ENCODE results near the gene PLEKHA4.

The PLEKHA4 gene

DNA sequence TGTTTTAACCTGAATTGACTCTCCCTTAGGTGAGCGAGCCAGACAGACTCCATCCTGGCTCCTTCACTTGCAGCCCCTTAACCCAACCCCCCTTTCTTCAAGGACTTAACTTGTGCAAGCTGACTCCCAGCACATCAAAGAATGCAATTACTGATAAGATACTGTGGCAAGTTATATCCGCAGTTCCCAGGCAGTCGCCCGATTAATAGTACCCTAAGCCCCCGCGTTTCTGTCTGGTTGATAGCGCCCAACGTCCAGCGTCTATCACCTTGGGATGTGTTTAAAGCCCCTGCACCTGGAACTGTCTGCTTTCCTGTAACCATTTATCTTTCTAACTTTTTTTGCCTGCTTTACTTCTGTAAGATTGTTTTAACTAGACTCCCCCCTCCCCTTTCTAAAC lies 38.3 kb downstream of the PLEKHA4 start:
- DNase-seq = no peak

GRCh38 chr19:48826606-48827020 lies 41.8 kb downstream of the PLEKHA4 start:
- DNase-seq = no peak

- DNase-seq = no peak
These were observed 45.9 kb downstream of the PLEKHA4 start for GRCh38 chr19:48822514-48822913.

GRCh38 chr19:48821633-48822032 lies 46.8 kb downstream of the PLEKHA4 start:
- DNase-seq = no peak

- peak in 31 of 51 donors; percentile 15 to 75 (median 50) for DNase-seq
These were observed 49.0 kb downstream of the PLEKHA4 start for GRCh38 chr19:48819366-48819816.

DNA sequence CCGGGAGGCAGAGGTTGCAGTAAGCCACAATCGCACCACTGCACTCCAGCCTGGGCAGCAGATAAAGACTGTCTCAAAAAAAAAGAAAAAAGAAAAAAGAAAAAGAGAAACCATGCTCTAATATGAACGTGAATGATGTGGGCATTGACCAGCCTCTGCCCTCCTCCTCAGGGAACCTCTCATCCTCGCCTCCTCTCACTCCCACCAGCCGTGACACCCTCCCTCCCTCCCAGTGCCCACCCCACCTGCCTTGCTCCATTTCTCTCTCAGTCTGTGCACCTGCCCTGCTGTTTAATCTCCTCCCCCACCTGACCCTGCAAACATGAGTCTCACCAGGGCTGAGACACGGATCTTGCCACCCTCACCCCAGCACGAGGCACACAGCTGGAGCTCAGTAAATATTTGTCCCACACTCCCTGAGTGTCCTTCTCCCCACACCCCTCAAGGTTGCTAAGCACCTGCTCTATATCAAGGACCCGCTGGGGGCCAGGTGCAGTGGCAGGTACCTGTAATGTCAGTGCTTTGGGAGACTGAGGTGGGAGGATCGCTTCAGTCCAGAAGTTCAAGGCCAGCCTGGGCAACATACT lies 50.1 kb downstream of the PLEKHA4 start:
- no peak for DNase-seq

DNA sequence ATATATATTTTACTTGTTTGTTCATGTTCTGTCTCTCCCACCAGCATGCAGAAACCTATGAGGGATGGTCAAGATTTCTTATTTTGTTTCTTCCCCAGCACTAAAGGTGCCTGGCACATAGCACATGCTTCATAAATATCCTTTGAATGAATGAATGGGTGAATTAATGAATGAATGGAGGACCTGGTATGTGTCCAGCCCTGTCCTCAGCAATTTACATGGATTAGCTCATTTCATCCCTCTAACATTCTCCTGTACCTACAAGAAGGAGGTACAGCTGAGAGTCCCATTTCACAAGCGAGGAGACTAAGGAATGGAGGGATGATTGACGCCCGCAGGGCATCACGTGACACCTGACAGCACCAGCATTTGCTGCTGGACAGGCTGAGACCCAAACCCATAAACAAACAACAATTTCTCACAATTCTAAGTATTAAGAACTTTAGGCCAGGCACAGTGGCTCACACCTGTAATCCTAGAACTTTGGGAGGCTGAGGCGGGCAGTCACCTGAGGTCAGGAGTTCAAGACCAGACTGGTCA lies 50.8 kb downstream of the PLEKHA4 start:
- no peak for DNase-seq

GRCh38 chr19:48815870-48816501 lies 52.4 kb downstream of the PLEKHA4 start:
- no peak for DNase-seq

- DNase-seq = no peak
These were observed 53.5 kb downstream of the PLEKHA4 start for GRCh38 chr19:48814895-48815294.

DNA sequence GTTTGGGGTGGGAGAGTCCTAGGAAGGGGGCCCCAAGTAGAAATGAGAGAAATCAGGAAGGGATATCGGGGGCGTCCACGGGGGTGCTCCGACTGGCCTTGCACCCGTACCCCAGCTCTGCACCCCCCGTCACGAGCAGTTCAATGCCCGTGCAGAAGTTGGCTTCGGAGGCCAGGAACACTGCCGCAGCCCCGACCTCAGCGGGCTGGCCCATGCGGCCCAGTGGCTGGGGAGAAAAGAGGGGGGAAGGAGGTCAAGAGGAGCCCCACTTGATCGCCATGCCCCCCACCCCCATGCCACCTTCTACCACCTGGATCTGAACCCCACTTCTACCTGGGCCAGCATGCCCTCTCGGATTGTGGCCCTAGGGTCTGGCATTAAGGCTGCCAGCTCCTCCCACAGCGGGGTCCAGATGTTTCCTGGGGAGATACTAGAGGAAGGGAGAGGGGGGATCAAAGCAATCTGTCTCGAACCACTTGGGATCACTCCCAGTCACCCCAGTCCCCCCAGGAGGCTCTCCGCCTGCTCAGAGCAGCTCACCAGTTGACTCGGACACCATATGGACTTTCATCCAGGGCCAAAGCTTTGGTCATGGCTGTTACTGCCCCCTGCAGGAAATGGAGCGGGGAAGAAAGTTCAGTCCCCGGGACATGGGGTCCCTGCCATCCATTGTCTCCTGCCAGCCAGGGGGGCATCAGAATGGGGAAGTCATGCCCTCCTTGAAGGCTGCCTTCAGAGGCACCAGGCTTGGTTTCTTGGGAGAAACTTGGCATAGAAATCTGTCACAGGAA lies 55.1 kb downstream of the PLEKHA4 start:
- no peak for DNase-seq

DNA sequence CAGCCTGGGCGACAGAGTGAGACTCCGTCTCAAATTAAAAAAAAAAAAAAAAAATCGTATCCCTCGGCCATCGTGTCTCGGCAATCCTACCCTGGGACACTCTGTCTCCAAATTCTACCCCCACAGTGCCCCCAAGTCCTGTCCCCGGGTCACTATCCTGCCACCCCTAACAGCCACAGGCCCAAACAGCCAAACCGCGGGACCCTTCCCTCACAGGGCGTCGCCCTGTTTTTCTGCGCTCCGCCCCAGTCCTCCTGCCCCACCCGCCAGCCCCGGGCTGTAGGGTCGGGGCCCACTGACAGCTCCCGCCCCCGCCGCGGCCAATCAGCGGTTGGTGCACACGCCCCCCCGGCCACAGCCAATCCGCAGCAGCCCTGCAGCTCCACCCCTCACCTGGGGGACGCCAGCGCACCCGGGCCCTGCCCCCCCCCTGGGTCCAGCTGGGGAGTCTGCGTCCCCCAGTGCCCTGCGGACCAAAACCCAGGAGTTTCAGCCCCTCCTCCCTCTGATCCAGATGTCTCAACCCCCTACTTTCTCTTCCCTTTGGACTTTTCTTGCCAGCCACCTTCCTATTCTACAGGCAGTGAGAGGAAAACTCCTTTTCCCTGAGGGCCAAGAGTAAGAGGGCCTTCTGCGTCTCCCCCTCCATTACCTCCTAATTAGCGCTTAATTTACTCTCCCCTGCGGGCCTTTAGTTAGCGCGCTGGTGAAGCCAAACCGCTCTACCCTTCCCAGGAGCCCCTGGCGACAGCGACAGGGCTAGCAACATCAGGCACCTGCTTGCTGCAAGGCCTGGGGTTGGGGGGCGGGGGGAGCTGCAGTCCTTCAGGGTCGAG lies 56.1 kb downstream of the PLEKHA4 start:
- peak in 49 of 51 donors; percentile 16 to 91 (median 75) for DNase-seq

DNA sequence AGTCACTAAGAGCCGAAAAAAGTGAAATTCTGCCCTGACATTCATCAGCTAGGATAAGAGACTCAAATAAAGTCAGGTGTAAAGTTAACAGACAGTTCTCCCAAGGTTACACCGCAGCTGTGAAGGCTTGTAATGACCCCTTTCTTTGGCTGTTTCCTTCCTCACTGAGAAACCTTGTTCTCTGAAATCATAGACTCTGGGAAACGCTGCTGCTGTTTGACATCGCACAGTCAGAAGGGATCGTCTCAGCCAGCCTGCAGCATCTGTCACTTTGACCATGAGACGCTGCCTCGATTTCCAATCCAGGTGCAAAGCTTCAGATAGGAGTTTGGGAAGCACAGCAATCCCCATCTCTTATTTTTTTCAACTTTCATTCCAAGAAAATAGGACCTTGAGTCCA lies 58.3 kb downstream of the PLEKHA4 start:
- DNase-seq = peak in 2 of 51 donors; percentile 30 to 50

GRCh38 chr19:48807590-48808308 lies 60.7 kb downstream of the PLEKHA4 start:
- no peak for DNase-seq

DNA sequence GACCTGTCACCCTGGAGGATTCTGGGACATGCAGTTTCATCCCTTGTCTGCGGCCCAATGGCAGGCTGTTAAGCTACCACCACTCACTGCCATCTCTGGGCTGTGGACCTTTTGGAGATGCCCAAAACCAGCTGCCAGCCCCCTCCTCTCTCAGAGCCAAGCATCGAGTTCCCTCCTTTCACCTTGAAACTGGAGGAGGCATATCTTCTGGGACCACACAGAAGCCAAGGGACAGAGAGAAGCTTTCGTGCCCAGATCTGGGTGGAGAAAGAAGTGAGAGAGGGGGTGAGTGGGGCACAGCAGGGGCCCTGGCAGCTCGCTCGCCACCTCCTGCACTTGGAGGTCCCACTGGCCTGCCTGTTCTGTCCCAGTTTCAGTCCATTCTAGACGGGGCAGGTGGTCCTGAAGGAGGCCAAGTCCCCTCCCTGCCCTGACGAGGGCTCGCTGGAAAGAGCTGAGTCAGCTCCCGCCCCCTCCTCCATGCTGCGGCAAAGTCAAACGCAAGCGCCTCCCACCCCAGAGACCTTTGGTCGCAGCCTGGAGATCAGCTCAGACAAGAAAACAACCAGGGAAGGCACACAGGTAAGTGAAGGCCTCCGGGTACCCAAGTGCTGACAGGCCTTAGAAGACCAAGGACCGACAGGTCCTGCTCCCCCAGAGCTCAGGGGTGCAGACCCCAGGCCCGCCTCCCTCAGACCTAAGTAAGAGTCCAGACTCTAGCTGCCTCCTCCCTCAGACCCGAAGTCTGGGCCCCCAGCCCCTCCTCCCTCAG lies 61.4 kb downstream of the PLEKHA4 start:
- peak in 18 of 51 donors; percentile 13 to 74 (median 50) for DNase-seq

DNA sequence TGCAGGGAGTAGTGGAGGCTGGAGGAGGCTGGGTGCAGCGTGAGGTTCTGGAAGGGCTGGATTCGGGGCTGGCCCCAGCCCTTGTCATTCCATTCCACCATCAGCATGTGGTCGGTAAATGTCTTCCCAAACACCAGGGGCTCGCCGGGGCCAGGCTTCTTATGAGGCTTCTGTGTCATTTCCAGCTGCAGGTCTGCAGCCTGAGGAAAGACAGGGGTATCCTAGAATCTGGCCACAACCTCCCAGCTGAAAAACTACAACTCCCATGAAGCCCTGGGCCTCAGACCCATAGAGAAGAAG lies 61.9 kb downstream of the PLEKHA4 start:
- peak in 20 of 51 donors; percentile 16 to 76 (median 42) for DNase-seq

- no peak for DNase-seq
These were observed 63.0 kb downstream of the PLEKHA4 start for GRCh38 chr19:48805452-48805851.

- DNase-seq = peak in 15 of 51 donors; percentile 9 to 42 (median 21)
These were observed 63.9 kb downstream of the PLEKHA4 start for GRCh38 chr19:48804496-48804895.

DNA sequence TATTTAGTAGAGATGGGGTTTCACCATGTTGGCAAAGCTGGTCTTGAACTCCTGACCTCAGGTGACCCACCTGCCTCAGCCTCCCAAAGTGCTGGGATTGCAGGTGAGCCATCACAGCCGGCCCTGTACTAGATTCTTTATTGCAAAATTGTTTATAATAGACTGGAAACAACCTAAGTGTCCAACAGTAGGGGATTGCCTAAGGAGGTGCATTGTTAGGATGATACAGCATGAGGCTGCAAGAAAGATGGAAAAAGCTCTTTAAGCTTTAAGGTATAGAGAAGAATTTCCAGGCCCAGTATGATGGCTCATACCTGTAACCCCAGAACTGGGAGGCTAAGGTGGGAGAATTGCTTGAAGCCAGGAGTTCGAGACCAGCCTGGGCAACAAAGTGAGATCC lies 65.8 kb downstream of the PLEKHA4 start:
- no peak for DNase-seq

DNA sequence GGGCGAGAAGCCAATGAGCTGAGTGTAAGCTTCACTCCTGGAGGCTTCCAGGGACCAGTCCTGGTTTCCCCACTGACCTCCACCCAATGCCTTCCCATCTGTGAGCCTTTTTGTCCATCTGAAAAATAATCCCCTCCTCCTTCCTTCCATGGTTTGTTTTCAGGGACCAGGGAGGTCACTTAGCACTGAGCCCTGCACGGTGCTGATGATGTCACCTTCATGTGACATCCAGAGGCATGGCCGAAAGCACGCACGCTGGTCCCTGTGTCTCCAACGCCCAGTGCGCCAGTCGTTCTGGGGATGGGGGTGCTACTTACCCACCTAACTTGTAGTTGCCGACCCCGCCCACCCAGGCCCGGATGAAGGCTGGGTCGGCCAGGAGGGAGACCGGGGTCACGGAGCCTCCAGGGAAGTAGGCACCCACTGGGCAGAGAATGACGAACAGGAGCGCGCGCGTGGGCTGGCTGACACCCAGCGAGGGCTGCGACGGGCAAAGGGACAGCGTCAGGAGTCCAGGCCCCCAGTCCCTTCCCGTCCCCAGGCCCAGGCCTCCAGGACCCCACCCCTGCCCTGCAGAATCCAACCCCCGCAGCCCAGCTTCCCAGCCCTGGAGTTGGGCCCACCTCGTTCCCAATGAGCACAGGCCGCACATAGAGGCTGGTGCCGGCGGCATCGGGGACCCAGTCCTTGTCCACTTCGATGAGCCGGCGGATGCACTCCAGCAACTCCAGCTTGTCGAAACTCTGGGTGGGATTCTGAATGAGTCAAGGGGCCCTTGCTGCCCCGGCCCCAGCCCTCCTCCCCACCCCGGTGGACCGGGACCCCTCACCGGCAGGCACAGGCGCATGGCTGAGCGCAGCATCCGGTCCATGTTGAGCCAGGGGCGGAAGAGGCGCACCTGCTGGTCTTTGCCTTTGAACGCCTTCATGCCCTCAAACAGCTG lies 68.8 kb downstream of the PLEKHA4 start:
- no peak for DNase-seq
